MCF 10A (cell line): ENCODE data around the gene ERAP2. TPM values are rescaled to one million over a fixed set of nuclear protein-coding genes. Genes with fewer than 3 reads are reported as not detected.

ENCODE experiments used
- BruUV-seq: library from RNA; stranded (reverse); fragments of 400-500 nt; replicated peaks from 2 replicates; lab custom pipeline; 2021; lab: Mats Ljungman, UMichigan
- CTCF ChIA-PET: fragments of 300-600 bp; sonication (Branson Sonifier 250); formaldehyde crosslinking; extraction: SDS; loops from one replicate; lab custom pipeline; 2021; ENCODE audit warnings: antibody characterized with exemption, inconsistent platforms; lab: Yijun Ruan, JAX
- POLR2A ChIA-PET: fragments of 300-600, 350-650 bp; sonication (Branson Sonifier 250); formaldehyde crosslinking; extraction: SDS; loops from one replicate; lab custom pipeline; 2020; ENCODE audit warnings: antibody characterized with exemption, inconsistent platforms; lab: Yijun Ruan, JAX
- DNase-seq: peaks from one replicate; pipeline ENCODE4 v3.0.0-alpha.2; 2018; ENCODE audit not compliant: unreplicated experiment
- H3K27ac Mint-ChIP-seq: one replicate; pipeline ENCODE4 v1.8.0; 2022; ENCODE audit warnings: mild to moderate bottlenecking, low read depth, mixed read lengths; ENCODE audit not compliant: unreplicated experiment
- H3K27me3 Mint-ChIP-seq: one replicate; pipeline ENCODE4 v1.8.0; 2022; ENCODE audit warnings: mixed read lengths; ENCODE audit not compliant: insufficient read depth, unreplicated experiment
- H3K36me3 Mint-ChIP-seq: one replicate; pipeline ENCODE4 v1.8.0; 2022; ENCODE audit warnings: mild to moderate bottlenecking, moderate library complexity, mixed read lengths; ENCODE audit not compliant: insufficient read depth, unreplicated experiment
- H3K4me1 Mint-ChIP-seq: one replicate; pipeline ENCODE4 v1.8.0; 2022; ENCODE audit warnings: mixed read lengths; ENCODE audit not compliant: insufficient read depth, unreplicated experiment
- H3K4me3 Mint-ChIP-seq: one replicate; pipeline ENCODE4 v1.8.0; 2022; ENCODE audit warnings: mild to moderate bottlenecking, moderate library complexity, mixed read lengths; ENCODE audit not compliant: unreplicated experiment
- H3K9me3 Mint-ChIP-seq: one replicate; pipeline ENCODE4 v1.8.0; 2022; ENCODE audit warnings: mixed read lengths; ENCODE audit not compliant: unreplicated experiment
- CTCF ChIP-seq: fragments of 200-600 bp; IDR thresholded peaks from one replicate; pipeline ENCODE4 v1.8.0; 2022; ENCODE audit warnings: antibody characterized with exemption, mild to moderate bottlenecking; ENCODE audit not compliant: unreplicated experiment
- intact Hi-C: fragments of 100-400 bp; cut with micrococcal nuclease; formaldehyde crosslinking; loops from 2 replicates; pipeline ENCODE4 v1.14.1; 2022
- total RNA-seq: library from RNA; stranded (reverse); gene quantifications from 2 replicates; pipeline ENCODE4 v1.2.3, GENCODE V29; 2022

The ERAP2 gene
- total RNA-seq, 1 experiment from 2014 or later = 2.5 TPM

DNA sequence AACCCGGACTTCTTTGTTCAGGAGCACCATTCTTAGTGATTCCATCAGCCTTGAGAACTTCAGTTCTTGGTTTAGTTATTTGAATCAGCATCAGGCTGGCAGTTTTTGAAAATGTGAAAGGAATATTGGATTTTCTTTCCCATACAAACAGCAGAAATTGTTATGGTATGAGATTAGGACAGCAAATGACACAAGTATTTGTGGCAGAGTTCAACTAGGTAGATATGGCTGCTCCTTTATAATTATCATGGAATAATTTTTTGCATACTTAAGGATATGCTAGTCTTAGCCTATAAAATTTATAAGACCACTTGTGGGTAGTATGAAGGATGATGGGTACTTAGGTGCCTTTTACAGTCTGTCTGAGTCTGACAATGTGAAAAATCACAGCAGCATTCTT lies 25.5 kb downstream of the ERAP2 start:
- H3K9me3 Mint-ChIP-seq = no peaks in the 10 kb centered on the region
- CTCF ChIA-PET = interaction anchor here (1.8 kb wide), 1 partner anchor 33 kb away, joined by 9 read pairs; no protein-coding TSS in a partner anchor
- BruUV-seq = no TSS peak

DNA sequence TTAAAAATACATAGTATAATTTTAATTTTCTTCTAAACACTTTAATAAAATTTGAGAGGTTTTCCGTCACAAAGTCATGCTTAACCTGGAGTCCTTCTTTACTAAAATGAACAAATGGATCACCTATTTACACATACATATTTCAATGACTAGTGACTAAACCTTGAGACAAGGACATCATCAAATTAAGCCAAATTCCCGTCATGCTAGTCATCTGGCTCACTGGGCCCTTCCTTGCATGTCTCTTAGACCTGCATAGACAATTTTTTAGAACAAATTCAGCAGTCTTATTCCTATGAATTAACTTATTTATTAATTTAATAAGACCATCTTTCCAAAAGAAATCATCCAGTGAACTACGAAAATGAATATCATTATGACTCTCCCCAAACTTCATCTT lies 26.6 kb downstream of the ERAP2 start:
- Mint-ChIP-seq H3K4me1 (no peaks in the 10 kb centered on the region), H3K9me3 (no peaks in the 10 kb centered on the region), H3K4me3 (no peak overlapping the region), H3K36me3 (peaks cover 48% of the 10 kb centered on the region), H3K27me3 (no peaks in the 10 kb centered on the region), H3K27ac (no peak overlapping the region)
- no TSS peak for BruUV-seq
- no peak for DNase-seq
- intact Hi-C loops = no loop called here
- ChIA-PET POLR2A (interaction anchor here (0.6 to 0.7 kb wide), 2 partner anchors 209 to 1098 kb away, joined by 3 read pairs; no protein-coding TSS in a partner anchor), CTCF (interaction anchor here (1.6 kb wide), 1 partner anchor 34 kb away, joined by 3 read pairs; no protein-coding TSS in a partner anchor)
- no peak for TF ChIP-seq CTCF

More for the DNA sequence above, 25.5 kb downstream of the ERAP2 start:
- no peak for TF ChIP-seq CTCF
- no peak overlapping the region for H3K27ac Mint-ChIP-seq
- H3K4me1 Mint-ChIP-seq = no peaks in the 10 kb centered on the region
- peaks cover 58% of the 10 kb centered on the region for H3K36me3 Mint-ChIP-seq
- POLR2A ChIA-PET = interaction anchor here (0.6 kb wide), 1 partner anchor 30 kb away, joined by 3 read pairs; no protein-coding TSS in a partner anchor
- H3K4me3 Mint-ChIP-seq = no peak overlapping the region
- intact Hi-C loops = no loop called here
- DNase-seq = no peak
- no peaks in the 10 kb centered on the region for H3K27me3 Mint-ChIP-seq

- POLR2A ChIA-PET = interaction anchor here (0.9 kb wide), 1 partner anchor 97 kb away, joined by 3 read pairs; no protein-coding TSS in a partner anchor
- H3K4me3 Mint-ChIP-seq = no peak overlapping the region
- intact Hi-C loops = no loop called here
- no TSS peak for BruUV-seq
- no peaks in the 10 kb centered on the region for H3K27me3 Mint-ChIP-seq
- H3K9me3 Mint-ChIP-seq = no peaks in the 10 kb centered on the region
- H3K4me1 Mint-ChIP-seq = no peaks in the 10 kb centered on the region
- H3K27ac Mint-ChIP-seq = no peak overlapping the region
- peaks cover 48% of the 10 kb centered on the region for H3K36me3 Mint-ChIP-seq
- TF ChIP-seq CTCF = no peak
- DNase-seq = no peak
- CTCF ChIA-PET = interaction anchor here (1.6 kb wide), 1 partner anchor 34 kb away, joined by 3 read pairs; no protein-coding TSS in a partner anchor
Measured at GRCh38 chr5:96903300-96903699, 27.0 kb downstream of the ERAP2 start.

- BruUV-seq = no TSS peak
- DNase-seq = no peak
- no peaks in the 10 kb centered on the region for H3K27me3 Mint-ChIP-seq
- POLR2A ChIA-PET = interaction anchor here (0.9 to 1.6 kb wide), 2 partner anchors 28 to 98 kb away, joined by 3 to 4 read pairs; partner anchors contain the start of gene ERAP2
- CTCF ChIA-PET = interaction anchor here (0.6 to 1.6 kb wide), 2 partner anchors 153 to 290 kb away, joined by 3 to 5 read pairs; no protein-coding TSS in a partner anchor
- no peak for TF ChIP-seq CTCF
- intact Hi-C loops = no loop called here
- H3K4me3 Mint-ChIP-seq = no peak overlapping the region
- peaks cover 42% of the 10 kb centered on the region for H3K36me3 Mint-ChIP-seq
- H3K4me1 Mint-ChIP-seq = no peaks in the 10 kb centered on the region
- no peak overlapping the region for H3K27ac Mint-ChIP-seq
- H3K9me3 Mint-ChIP-seq = no peaks in the 10 kb centered on the region
Measured at GRCh38 chr5:96904054-96904931, 28.0 kb downstream of the ERAP2 start.
